GM21526 (cell line): ENCODE results near the gene BRD4.
"Not testable (repeated sequence)": the region's sequence is repeated elsewhere in the genome, so short reads cannot be mapped to it uniquely, and the experiment has no call there.

Source experiments
- ATAC-seq: cut with Tn5 transposase; IDR thresholded peaks from one replicate; pipeline ENCODE4 v1.9.1; 2021; ENCODE audit warnings: moderate library complexity; ENCODE audit not compliant: unreplicated experiment, low FRiP score

The BRD4 gene

DNA sequence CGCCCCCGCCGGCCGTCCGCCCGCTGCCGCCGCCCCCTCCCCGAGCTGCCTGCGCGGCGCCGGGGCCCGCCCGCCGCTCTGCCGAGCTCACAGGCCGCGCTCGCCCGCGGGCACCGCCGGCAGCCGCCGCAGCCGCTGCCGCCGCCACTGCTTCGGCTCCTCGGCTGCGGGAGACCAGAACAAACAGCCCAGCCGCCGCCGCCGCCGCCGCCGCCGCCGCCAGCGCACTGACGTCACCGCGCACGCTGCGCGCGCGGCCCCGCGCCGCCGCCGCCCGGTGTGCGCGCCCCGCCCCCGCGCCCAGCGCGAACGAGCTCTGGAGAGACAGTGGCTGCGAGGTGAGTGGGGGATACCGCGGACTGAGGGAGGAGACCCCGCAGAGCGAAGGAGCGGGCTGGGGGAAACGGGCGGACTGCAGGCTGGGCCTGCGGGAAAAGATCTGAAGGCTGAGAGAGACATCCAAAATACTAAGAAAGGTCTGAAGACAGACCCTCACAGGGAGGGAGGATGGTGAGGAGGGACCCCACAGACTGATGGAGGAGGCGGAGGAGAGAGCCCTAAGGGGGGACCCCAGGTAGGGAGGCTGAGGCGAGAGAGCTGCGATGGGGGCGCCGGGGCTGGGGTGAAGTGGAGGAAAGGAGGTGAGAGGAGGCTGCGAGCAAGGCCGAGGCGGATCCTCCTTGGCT, at the start of gene BRD4:
Gene BRD4 (minus strand): TSS at position 229 of the 686 bp plus-strand sequence. CDS start 59,440 bp downstream, outside the sequence.
- ATAC-seq = no peak

DNA sequence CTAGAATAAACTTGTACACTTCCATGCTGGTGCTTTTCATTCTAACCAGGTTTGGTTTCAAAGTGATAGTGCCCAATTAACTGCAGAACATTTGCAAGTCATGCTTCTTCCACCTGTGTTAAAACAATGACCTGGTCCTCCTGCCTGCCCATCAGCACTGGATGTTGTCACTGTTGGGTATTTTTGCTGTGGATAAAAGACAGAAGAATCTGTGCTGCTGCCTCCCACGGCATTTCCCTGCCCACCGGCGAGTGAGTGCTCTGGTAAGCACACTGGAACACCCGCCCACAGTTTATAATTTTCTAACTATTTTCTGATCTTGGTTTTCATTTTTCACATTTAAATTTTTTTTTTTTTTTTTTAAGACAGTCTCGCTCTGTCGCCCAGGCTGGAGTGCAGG, 49.5 kb upstream of the BRD4 start:
- no peak for ATAC-seq

DNA sequence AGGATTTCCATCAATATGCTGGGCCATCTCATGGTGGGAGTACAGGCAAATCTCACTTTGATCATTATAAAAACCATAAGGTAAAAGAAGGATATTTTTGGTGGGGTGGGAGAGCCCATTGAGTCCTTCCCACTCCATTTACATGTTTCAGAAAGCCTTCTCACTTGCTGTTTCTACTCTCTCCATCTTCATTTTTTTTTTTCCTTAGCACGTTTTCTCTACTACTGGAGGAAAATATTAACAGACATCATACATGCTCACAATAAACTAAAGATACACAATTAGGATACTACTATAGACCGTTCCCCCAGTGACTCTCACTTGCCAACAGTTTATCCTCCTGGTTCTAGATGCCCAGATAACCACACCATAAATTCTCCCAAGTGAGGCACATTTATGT, 49.1 kb upstream of the BRD4 start:
- ATAC-seq = no peak

GRCh38 chr19:15379999-15380647, 47.8 kb upstream of the BRD4 start:
- ATAC-seq = peak; percentile 21

DNA sequence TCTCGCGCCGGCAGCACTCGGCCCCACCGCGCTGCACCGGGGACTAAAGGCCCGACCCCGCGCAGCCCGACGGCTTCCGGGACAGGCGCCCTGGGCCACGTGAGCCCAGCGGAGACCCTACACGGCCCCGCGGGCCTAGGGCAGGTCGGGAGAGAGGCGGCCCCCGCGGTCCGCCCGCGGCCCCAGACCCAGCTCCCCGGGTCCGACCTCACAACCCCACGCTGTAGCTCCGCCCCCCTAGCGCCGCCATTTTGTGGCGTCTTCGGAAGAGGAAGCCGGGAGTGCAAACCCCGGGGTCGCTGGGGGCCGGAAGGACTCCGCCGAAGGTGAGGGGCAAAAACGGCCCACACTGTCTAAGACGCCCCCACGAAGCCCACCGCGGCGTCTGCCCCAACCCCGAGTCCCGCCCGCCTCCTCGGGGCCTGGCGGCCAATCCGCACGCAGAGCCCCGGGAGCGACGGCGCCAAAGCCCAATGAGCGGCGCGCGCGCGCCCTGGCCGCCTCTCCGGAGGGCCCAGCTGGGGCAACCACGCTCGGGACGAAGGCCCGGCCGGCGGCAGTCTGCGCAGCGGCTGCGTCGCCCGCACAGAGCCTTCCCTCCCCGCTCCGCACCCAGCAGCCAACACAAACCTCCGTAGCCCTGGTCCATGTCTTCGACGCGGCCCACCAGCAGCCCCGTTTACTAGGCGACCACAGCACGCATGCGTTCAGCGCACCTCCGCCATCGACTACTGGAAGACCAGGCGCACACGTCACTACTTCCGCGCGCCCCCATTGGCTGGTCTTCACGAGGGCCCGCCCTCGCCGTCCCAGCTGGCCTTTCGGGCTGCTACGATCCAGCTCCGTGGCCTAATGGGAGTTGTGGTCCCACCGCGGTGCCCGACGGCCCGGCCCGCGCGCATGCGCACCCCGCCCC, 47.0 kb upstream of the BRD4 start, which contains the start of gene AKAP8:
Gene AKAP8 (minus strand): TSS at position 705 of the 916 bp plus-strand sequence. CDS start 56 bp downstream, at position 649.
- ATAC-seq = peak; percentile 76

DNA sequence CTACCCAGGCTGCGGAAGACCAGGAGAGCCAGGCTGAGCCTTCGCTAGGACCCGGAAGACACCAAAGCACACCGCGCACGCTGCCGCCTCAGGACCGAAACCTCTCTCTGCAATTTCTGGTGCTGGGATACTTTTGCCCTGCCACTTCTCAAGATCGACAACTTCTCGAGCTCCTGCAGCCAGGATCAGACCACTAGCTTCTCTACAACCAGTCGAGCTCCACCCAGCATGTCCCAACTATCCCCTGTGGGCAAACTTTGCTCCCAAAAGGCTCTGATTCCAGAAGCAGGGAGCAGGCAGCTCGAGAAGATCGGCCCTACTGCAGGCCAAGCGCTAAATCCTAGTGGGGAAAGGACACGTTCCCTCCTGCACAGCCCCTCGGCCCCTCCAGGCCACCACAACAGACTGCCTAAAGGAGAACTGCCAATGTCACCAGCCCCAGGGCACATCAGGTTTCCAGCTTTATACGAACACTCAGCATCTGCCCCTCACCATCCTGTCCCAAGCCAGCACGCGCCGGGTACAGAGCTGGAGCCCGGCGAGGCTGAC, 46.3 kb upstream of the BRD4 start:
- no peak for ATAC-seq

- no peak for ATAC-seq
These were observed 42.6 kb upstream of the BRD4 start for GRCh38 chr19:15374796-15375440.

DNA sequence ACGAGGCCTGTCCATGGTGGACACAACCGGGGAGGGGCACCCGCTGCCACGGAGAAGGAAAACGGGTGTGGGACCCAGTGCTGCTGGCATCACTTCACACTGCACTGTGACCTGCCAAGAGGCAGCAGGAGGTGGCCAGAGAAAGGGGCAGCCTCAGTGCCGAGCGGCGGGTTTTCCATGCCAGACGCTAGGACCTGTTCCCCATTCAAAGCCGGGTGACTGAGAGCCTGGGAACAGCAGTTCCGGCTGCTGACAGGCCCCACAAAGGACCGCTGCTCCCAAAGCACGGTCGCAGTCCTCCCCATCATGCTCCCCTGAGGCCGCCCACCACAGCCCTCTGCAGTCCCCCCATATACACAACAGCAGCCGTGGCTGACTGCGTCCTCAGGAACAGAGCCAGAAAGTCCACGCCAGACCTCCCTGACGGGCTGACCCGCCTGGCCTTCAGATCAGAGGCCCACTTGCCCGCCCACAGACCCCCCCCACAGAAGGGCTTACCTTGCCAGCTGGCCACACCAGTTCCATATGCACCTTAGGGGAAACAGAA, 41.8 kb upstream of the BRD4 start:
- no peak for ATAC-seq

DNA sequence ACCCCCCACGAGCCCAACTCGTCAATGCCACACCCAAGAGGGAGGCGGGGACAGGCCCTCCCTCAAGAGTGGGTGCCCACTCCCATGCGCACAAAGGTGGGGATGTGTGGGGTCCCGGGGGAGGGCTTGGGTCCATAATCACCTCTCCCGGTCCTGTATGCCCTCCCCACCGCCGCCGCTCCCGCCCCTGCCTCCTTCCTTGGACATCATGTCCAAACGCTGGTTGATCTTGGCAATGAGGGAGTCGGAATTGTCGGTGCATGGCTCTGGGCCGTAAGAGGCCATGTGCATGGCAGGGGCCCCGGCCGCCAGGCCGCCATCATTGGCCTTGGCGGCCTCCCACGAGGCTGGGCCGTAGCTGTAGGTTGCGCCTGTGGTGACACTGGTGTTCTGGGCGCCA, 41.3 kb upstream of the BRD4 start:
- ATAC-seq = no peak

- no peak for ATAC-seq
These were observed 40.6 kb upstream of the BRD4 start for GRCh38 chr19:15372891-15373301.

DNA sequence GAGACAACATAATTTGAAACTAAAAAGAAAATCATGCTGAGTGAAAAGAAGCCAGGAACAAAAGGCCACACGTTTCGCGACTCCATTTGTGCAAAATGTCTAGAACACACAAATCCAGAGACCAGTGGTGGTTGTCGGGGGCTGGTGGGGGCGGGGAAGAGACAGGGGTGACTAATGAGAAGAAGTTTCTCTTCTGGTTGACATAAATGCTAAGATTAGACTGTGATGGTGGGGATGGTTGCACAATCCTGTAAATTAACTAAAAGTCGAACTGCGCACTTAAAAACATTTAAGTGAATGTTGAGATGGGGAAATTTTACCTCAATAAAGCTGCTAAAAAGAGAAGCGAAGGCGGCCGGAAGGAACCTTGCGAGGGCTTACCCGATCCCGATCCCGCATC, 40.1 kb upstream of the BRD4 start:
- no peak for ATAC-seq

GRCh38 chr19:15371786-15372380, 39.5 kb upstream of the BRD4 start:
- no peak for ATAC-seq

DNA sequence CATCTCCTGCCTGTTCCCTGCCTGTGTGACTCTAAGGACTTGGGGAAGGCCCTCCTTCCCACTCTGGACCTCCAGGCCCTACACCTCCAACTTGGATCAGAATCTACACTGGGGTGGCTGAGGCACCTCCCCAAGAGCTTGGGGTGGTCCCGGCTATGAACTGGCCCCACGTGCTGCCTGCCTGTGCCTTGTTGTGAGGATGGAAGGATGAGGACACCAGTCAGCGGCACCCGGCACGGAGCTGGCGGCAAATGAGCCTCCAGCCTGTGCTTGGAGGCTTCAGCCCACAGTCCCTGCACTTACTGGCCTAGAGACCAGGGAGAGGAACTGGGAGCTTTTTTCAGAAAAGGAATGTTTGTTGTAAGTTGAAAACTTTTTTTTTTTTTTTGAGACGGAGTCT, 38.8 kb upstream of the BRD4 start:
- no peak for ATAC-seq

GRCh38 chr19:15369594-15369891, 37.2 kb upstream of the BRD4 start:
- ATAC-seq = no peak

GRCh38 chr19:15368798-15369593, 36.7 kb upstream of the BRD4 start:
- no peak for ATAC-seq

- ATAC-seq = no peak
These were observed 35.8 kb upstream of the BRD4 start for GRCh38 chr19:15368051-15368632.

GRCh38 chr19:15367439-15367838, 35.1 kb upstream of the BRD4 start:
- ATAC-seq = no peak

- ATAC-seq = no peak
These were observed 32.9 kb upstream of the BRD4 start for GRCh38 chr19:15365264-15365663.

DNA sequence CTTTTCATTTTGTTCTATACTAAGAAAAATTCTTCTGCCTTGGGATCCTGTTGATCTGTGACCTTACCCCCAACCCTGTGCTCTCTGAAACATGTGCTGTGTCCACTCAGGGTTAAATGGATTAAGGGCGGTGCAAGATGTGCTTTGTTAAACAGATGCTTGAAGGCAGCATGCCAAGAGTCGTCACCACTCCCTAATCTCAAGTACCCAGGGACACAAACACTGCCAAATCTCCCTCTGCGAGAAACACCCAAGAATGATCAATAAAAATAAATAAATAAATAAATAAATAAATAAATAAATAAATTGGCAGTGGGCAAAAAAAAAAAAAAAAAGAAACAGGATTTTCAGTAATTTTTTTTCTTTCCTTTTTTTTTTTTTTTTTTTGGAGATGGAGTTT, 31.5 kb upstream of the BRD4 start:
- not testable (repeated sequence) for ATAC-seq
